ENCODE measurements around the gene RASA4B.

The RASA4B gene

GRCh38 chr7:102451371-102452054, 66.1 kb downstream of the RASA4B start:
- peak; percentile 48 for DNase-seq

- no peak for DNase-seq
These were observed 67.3 kb downstream of the RASA4B start for GRCh38 chr7:102450242-102450641.

- DNase-seq, result no peak
These were observed 68.4 kb downstream of the RASA4B start for GRCh38 chr7:102449136-102449535.

- no peak for DNase-seq
These were observed 70.3 kb downstream of the RASA4B start for GRCh38 chr7:102447311-102447710.

GRCh38 chr7:102446387-102447156, 71.0 kb downstream of the RASA4B start:
- no peak for DNase-seq

- DNase-seq, result no peak
These were observed 71.9 kb downstream of the RASA4B start for GRCh38 chr7:102445674-102446071.

GRCh38 chr7:102444961-102445673, 72.5 kb downstream of the RASA4B start:
- DNase-seq, result no peak

GRCh38 chr7:102439963-102440795, 77.4 kb downstream of the RASA4B start:
- no peak for DNase-seq

GRCh38 chr7:102436118-102436517, 81.5 kb downstream of the RASA4B start:
- DNase-seq, result no peak

- no peak for DNase-seq
These were observed 83.5 kb downstream of the RASA4B start for GRCh38 chr7:102434039-102434486.

- DNase-seq, result peak; percentile 71
These were observed 84.1 kb downstream of the RASA4B start, which contains the start of gene ORAI2 for GRCh38 chr7:102433219-102434038. TSS of gene ORAI2 (plus strand) at chr7:102433575. CDS start at chr7:102438957, 5,382 bp downstream.
